SK-N-SH treated with all-trans-retinoic acid at 6 μM for 48 hours (cell line): ENCODE measurements around the gene FBXO31.

ENCODE experiments used
- ATAC-seq: fragments of 200-7000 bp; cut with Tn5 transposase; 3 replicates; pipeline ENCODE4 v1.9.1; 2020; ENCODE audit warnings: mild to moderate bottlenecking, moderate library complexity
- ARNTL ChIP-seq: fragments of 450-650 bp; formaldehyde crosslinking; IDR thresholded peaks from 2 replicates; pipeline ENCODE4 v1.5.0; 2020; ENCODE audit warnings: low read depth, mild to moderate bottlenecking, moderate library complexity, borderline replicate concordance
- BACH2 ChIP-seq: fragments of 250-450 bp; sonication (Bioruptor Pico); IDR thresholded peaks from 2 replicates; pipeline ENCODE4 v1.9.0; 2021; ENCODE audit warnings: mild to moderate bottlenecking, borderline replicate concordance
- CREB5 ChIP-seq: fragments of 250-450 bp; sonication (Bioruptor Pico); IDR thresholded peaks from 2 replicates; pipeline ENCODE4 v1.5.1; 2020; ENCODE audit warnings: low read depth, mild to moderate bottlenecking, moderate library complexity
- CSRNP3 ChIP-seq: fragments of 250-450 bp; sonication (Bioruptor Pico); IDR thresholded peaks from 2 replicates; pipeline ENCODE4 v1.5.1; 2021; ENCODE audit warnings: mild to moderate bottlenecking, moderate library complexity
- ESRRG ChIP-seq: fragments of 250-450 bp; sonication (Bioruptor Pico); IDR thresholded peaks from 2 replicates; pipeline ENCODE4 v1.6.1; 2021; ENCODE audit warnings: mild to moderate bottlenecking
- ISL1 ChIP-seq: fragments of 250-450 bp; sonication (Bioruptor Pico); IDR thresholded peaks from 2 replicates; pipeline ENCODE4 v2.1.2; 2022; ENCODE audit warnings: mild to moderate bottlenecking, moderate library complexity
- OSR1 ChIP-seq: fragments of 250-450 bp; sonication (Bioruptor Pico); IDR thresholded peaks from 2 replicates; pipeline ENCODE4 v1.8.0; 2022; ENCODE audit warnings: moderate library complexity, mild to moderate bottlenecking, inconsistent platforms
- PATZ1 ChIP-seq: fragments of 250-450 bp; sonication (Bioruptor Pico); IDR thresholded peaks from 2 replicates; pipeline ENCODE4 v1.8.0; 2020; ENCODE audit warnings: mild to moderate bottlenecking, moderate library complexity, borderline replicate concordance
- POU6F1 ChIP-seq: fragments of 250-450 bp; sonication (Bioruptor Pico); IDR thresholded peaks from 2 replicates; pipeline ENCODE4 v1.8.0; 2021; ENCODE audit warnings: low read depth, mild to moderate bottlenecking, moderate library complexity, borderline replicate concordance
- PPARA ChIP-seq: fragments of 250-450 bp; sonication (Bioruptor Pico); IDR thresholded peaks from 2 replicates; pipeline ENCODE4 v1.5.0; 2020; ENCODE audit warnings: mild to moderate bottlenecking, borderline replicate concordance
- RARB ChIP-seq: fragments of 250-450 bp; sonication (Bioruptor Pico); IDR thresholded peaks from 2 replicates; pipeline ENCODE4 v1.8.0; 2021; ENCODE audit warnings: mild to moderate bottlenecking, moderate library complexity
- SNAI2 ChIP-seq: fragments of 250-450 bp; sonication (Bioruptor Pico); IDR thresholded peaks from 2 replicates; pipeline ENCODE4 v1.5.0; 2020; ENCODE audit warnings: mild to moderate bottlenecking, moderate library complexity
- TOX ChIP-seq: fragments of 250-450 bp; sonication (Bioruptor Pico); IDR thresholded peaks from 2 replicates; pipeline ENCODE4 v1.8.0; 2021; ENCODE audit warnings: mild to moderate bottlenecking, moderate library complexity, borderline replicate concordance
- TSHZ2 ChIP-seq: fragments of 250-450 bp; sonication (Bioruptor Pico); IDR thresholded peaks from 2 replicates; pipeline ENCODE4 v1.5.0; 2020; ENCODE audit warnings: mild to moderate bottlenecking, moderate library complexity
- ZC3H10 ChIP-seq: fragments of 250-450 bp; sonication (Bioruptor Pico); IDR thresholded peaks from 2 replicates; pipeline ENCODE4 v1.5.1; 2021; ENCODE audit warnings: mild to moderate bottlenecking, moderate library complexity
- ZFP30 ChIP-seq: fragments of 450-650 bp; formaldehyde crosslinking; IDR thresholded peaks from 2 replicates; pipeline ENCODE4 v1.5.0; 2022; ENCODE audit warnings: mild to moderate bottlenecking, moderate library complexity
- ZNF565 ChIP-seq: fragments of 450-650 bp; formaldehyde crosslinking; conservative IDR thresholded peaks from 2 replicates; pipeline ENCODE4 v1.5.0; 2020; ENCODE audit warnings: low read depth, mild to moderate bottlenecking, moderate library complexity

Gene FBXO31

GRCh38 chr16:87426423-87427215 is 43.0 kb upstream of the FBXO31 start (continued):
- no peak for TF ChIP-seq TSHZ2 (CRISPR knock-in tag)
- TF ChIP-seq SNAI2 (CRISPR knock-in tag) = no peak
- TF ChIP-seq TOX (CRISPR knock-in tag) = no peak
- TF ChIP-seq CSRNP3 = no peak
- no peak for TF ChIP-seq ZNF565 (CRISPR knock-in tag)
- TF ChIP-seq BACH2 (CRISPR knock-in tag) = no peak
- no peak for TF ChIP-seq RARB
- no peak for TF ChIP-seq ISL1 (CRISPR knock-in tag)
- TF ChIP-seq ESRRG (CRISPR knock-in tag) = no peak
- no peak for TF ChIP-seq POU6F1 (CRISPR knock-in tag)

GRCh38 chr16:87425941-87426340 is 42.4 kb upstream of the FBXO31 start:
- TF ChIP-seq RARB (no peak), POU6F1 (CRISPR knock-in tag) (no peak)
- no peak for ATAC-seq

GRCh38 chr16:87424266-87424665 is 40.7 kb upstream of the FBXO31 start:
- no peak; the same call in 2 of the 3 replicates for ATAC-seq
- TF ChIP-seq TOX (CRISPR knock-in tag) (no peak), CSRNP3 (no peak), BACH2 (CRISPR knock-in tag) (no peak), RARB (no peak), ESRRG (CRISPR knock-in tag) (no peak), POU6F1 (CRISPR knock-in tag) (no peak), ZNF565 (CRISPR knock-in tag) (no peak), OSR1 (no peak), ZFP30 (no peak), CREB5 (CRISPR knock-in tag) (no peak), PATZ1 (CRISPR knock-in tag) (no peak), ARNTL (CRISPR knock-in tag) (no peak), ZC3H10 (CRISPR knock-in tag) (no peak), PPARA (CRISPR knock-in tag) (no peak), TSHZ2 (CRISPR knock-in tag) (no peak), SNAI2 (CRISPR knock-in tag) (no peak)
